Colonic mucosa (tissue), 4 donors: Measurements from ENCODE around the gene PRAC1. TPM values are rescaled to one million over a fixed set of nuclear protein-coding genes. Genes with fewer than 3 reads are reported as not detected.

Experiments used
- DNase-seq: peaks from one replicate; pipeline ENCODE4 v3.0.0-alpha.2; 2020
- H3K27ac ChIP-seq: fragments of 200-600 bp; one replicate; pipeline ENCODE4 v1.8.0; 2021
- H3K27me3 ChIP-seq: fragments of 200-600 bp; one replicate; pipeline ENCODE4 v1.8.0; 2021
- H3K36me3 ChIP-seq: fragments of 200-600 bp; one replicate; pipeline ENCODE4 v1.8.0; 2021
- H3K4me1 ChIP-seq: fragments of 200-600 bp; one replicate; pipeline ENCODE4 v1.8.0; 2021; ENCODE audit warnings: mild to moderate bottlenecking
- H3K4me3 ChIP-seq: fragments of 200-600 bp; one replicate; pipeline ENCODE4 v1.8.0; 2021
- H3K9ac ChIP-seq, 2 donors: one replicate each; pipeline ENCODE4 v1.7.0; 2013; ENCODE audit warnings: control low read depth in 2 of 2, low read depth in 2 of 2, low read length in 2 of 2
- H3K9me3 ChIP-seq: fragments of 200-600 bp; one replicate; pipeline ENCODE4 v1.8.0; 2021
- CTCF ChIP-seq: fragments of 200-600 bp; IDR thresholded peaks from one replicate; pipeline ENCODE4 v1.8.0; 2022; ENCODE audit warnings: antibody characterized with exemption, mild to moderate bottlenecking
- intact Hi-C: fragments of 100-400 bp; cut with DNase I; formaldehyde crosslinking; loops from one replicate; pipeline ENCODE4 v1.14.1; 2022
- total RNA-seq, 2 donors: library from RNA; stranded (reverse); fragmentation: NEBNext Ultra II Directional in 1 of 2; extraction: Animal tissue kit (Norgen Biotek cat#: 25700) in 1 of 2; gene quantifications; one replicate each; pipeline ENCODE4 v1.2.1, GENCODE V29; 2021
- donor health status: healthy.
- donor health status: DM: no; HTN: no; CAD: no.
- donor health status: DM: no; HTN: no; CAD: no.

PRAC1 gene
- total RNA-seq, 2 donors from 2014 or later: 237 to 328 TPM

GRCh38 chr17:48754500-48755261 lies 32.4 kb upstream of the PRAC1 start:
- intact Hi-C loops: no loop called here
- DNase-seq: no peak
- Histone ChIP-seq H3K9me3 (no peaks in the 10 kb centered on the region), H3K4me1 (no peaks in the 10 kb centered on the region), H3K4me3 (no peak overlapping the region), H3K36me3 (no peaks in the 10 kb centered on the region), H3K9ac (no peak overlapping the region), H3K27me3 (peaks cover 45% of the 10 kb centered on the region), H3K27ac (no peak overlapping the region)
- TF ChIP-seq CTCF: no peak

GRCh38 chr17:48753794-48754499 lies 31.6 kb upstream of the PRAC1 start:
- H3K27me3 ChIP-seq: peaks cover 49% of the 10 kb centered on the region
- no peaks in the 10 kb centered on the region for H3K36me3 ChIP-seq
- H3K4me3 ChIP-seq: no peak overlapping the region
- intact Hi-C loops: no loop called here
- H3K4me1 ChIP-seq: no peaks in the 10 kb centered on the region
- DNase-seq: no peak
- no peak overlapping the region for H3K27ac ChIP-seq
- H3K9me3 ChIP-seq: no peaks in the 10 kb centered on the region
- no peak overlapping the region for H3K9ac ChIP-seq
- no peak for TF ChIP-seq CTCF

- H3K27ac ChIP-seq: no peak overlapping the region
- H3K27me3 ChIP-seq: peaks cover 59% of the 10 kb centered on the region
- TF ChIP-seq CTCF: no peak
- H3K4me3 ChIP-seq: no peak overlapping the region
- no peaks in the 10 kb centered on the region for H3K36me3 ChIP-seq
- H3K9ac ChIP-seq: no peak overlapping the region
- DNase-seq: no peak
- H3K9me3 ChIP-seq: no peaks in the 10 kb centered on the region
- H3K4me1 ChIP-seq: no peaks in the 10 kb centered on the region
- intact Hi-C loops: no loop called here
Observed at GRCh38 chr17:48752399-48753288, 30.3 kb upstream of the PRAC1 start.

GRCh38 chr17:48751733-48752398 lies 29.5 kb upstream of the PRAC1 start:
- intact Hi-C loops: no loop called here
- no peak overlapping the region for H3K27ac ChIP-seq
- no peak overlapping the region for H3K9ac ChIP-seq
- no peak for DNase-seq
- peaks cover 67% of the 10 kb centered on the region for H3K27me3 ChIP-seq
- no peaks in the 10 kb centered on the region for H3K9me3 ChIP-seq
- no peak for TF ChIP-seq CTCF
- no peak overlapping the region for H3K4me3 ChIP-seq
- H3K36me3 ChIP-seq: no peaks in the 10 kb centered on the region
- H3K4me1 ChIP-seq: no peaks in the 10 kb centered on the region

- Histone ChIP-seq H3K36me3 (no peaks in the 10 kb centered on the region), H3K4me1 (no peaks in the 10 kb centered on the region), H3K27ac (no peak overlapping the region), H3K27me3 (peaks cover 71% of the 10 kb centered on the region), H3K9ac (no peak overlapping the region), H3K9me3 (no peaks in the 10 kb centered on the region), H3K4me3 (no peak overlapping the region)
- DNase-seq: no peak
- intact Hi-C loops: no loop called here
- TF ChIP-seq CTCF: no peak
Observed at GRCh38 chr17:48751172-48751571, 28.9 kb upstream of the PRAC1 start.
